LNCAP (cell line): ENCODE measurements around the gene WFDC1.

ENCODE experiments used
- TF ChIP-seq, protein P1 (sequence below): fragments of 450-650 bp; IDR thresholded peaks from 2 replicates; pipeline ENCODE4 v1.5.1; 2017; ENCODE audit warnings: mild to moderate bottlenecking

Gene WFDC1

GRCh38 chr16:84272740-84273320, 21.8 kb upstream of the WFDC1 start:
- TF ChIP-seq, protein P1, sequence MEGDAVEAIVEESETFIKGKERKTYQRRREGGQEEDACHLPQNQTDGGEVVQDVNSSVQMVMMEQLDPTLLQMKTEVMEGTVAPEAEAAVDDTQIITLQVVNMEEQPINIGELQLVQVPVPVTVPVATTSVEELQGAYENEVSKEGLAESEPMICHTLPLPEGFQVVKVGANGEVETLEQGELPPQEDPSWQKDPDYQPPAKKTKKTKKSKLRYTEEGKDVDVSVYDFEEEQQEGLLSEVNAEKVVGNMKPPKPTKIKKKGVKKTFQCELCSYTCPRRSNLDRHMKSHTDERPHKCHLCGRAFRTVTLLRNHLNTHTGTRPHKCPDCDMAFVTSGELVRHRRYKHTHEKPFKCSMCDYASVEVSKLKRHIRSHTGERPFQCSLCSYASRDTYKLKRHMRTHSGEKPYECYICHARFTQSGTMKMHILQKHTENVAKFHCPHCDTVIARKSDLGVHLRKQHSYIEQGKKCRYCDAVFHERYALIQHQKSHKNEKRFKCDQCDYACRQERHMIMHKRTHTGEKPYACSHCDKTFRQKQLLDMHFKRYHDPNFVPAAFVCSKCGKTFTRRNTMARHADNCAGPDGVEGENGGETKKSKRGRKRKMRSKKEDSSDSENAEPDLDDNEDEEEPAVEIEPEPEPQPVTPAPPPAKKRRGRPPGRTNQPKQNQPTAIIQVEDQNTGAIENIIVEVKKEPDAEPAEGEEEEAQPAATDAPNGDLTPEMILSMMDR = no peak

DNA sequence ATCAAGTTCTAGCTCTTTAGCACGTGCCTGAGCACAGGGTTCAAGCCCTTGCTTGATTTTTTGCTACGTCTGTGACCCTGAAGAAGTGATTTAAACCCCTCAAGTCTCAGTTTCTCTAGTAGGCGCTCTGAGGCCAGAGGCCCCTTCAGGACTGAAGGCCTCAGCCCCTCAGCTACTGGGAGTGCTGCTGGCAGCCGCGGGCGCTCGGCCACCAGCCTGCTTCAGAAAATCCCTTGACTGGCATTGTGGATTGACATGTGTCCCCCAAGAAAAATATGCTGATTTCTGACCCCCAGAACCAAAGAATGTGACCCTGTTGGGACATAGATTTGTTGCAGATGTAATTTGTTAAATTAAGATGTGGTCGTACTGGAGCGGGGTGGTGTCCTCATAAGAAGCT, 20.2 kb upstream of the WFDC1 start:
- TF ChIP-seq, protein P1 = no peak

DNA sequence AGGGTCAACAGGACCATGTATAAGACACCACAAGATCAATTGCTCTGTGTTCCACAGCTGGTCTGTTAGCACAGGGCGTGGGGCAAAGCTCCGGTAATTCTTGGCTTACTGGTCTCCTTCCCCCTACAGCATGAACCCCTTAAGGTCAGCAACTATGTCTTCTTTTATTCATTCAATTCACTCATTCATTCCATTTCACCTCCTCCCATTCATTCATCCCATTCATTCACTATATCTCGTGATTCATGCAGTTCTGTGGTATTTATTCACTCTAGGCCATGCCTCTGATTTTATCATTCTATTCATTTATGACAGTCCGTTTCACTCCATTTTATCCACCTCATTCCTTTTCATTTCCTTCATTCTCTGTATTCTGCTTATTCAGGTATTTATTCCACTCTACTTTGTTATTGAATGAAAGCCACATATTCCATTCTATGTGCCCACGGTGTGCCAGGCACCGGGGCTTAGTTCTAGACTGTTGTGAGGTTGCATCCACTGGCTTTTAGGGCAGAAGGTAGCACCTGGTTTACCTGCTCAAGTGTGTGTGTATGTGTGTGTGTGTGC, 19.0 kb upstream of the WFDC1 start:
- TF ChIP-seq, protein P1 = no peak

DNA sequence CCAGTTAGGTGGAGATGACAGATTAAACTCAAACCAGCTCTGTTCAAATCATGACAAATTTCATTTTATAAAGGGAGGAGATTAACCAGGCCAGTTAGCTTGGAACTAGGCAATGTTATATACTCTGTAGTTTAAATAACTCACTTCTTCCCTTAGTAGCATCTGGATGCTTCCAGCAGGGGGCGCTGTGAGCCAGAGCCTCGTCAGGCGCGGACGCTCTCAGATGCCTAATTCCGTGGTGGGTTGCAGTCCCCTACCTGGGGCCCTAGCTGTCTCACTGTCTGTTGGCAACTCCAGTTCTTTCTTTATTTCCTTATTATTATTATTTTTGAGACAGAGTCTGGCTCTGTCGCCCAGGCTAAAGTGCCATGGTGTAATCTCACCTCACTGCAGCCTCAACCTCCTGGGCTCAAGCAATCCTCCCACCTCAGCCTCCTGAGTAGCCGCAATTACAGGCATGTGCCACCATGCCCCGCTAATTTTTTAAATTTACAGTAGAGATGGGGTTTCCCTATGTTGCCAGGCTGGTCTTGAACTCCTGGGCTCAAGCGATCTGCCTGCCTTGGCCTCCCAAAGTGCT, 17.3 kb upstream of the WFDC1 start:
- TF ChIP-seq, protein P1 = peak; percentile 88

- TF ChIP-seq, protein P1 = no peak
Observed at GRCh38 chr16:84278333-84278732, 16.3 kb upstream of the WFDC1 start.

DNA sequence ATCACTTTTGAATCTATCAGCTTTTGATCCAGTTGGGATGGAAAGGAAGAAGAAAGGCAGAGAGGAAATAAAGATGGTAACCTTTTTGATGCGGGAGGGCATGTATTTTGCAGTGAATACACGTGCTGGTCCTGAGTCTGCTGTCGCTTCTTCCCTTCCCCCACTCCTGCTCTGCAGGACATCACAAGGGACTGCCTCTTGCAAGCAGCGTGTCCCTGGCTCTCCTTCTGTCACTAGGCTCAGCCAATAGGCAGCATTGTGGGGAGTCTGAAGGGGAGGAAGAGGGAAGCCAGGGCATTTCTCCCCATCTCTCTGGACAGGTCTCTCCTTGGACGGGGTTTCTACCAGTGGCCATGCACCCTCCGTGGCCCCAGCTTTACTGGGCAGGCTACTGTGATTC, 15.7 kb upstream of the WFDC1 start:
- TF ChIP-seq, protein P1 = no peak

- TF ChIP-seq, protein P1 = no peak
Observed at GRCh38 chr16:84279881-84280280, 14.8 kb upstream of the WFDC1 start.
